ENCODE data around the gene PCSK6. TPM values are rescaled to one million over a fixed set of nuclear protein-coding genes. Genes with fewer than 3 reads are reported as not detected.
A peak's percentile ranks its signal among the peaks of the same experiment; 100 is the strongest.

The PCSK6 gene
- total RNA-seq, 2 experiments from 2014 or later, result 0.25 to 0.64 TPM

DNA sequence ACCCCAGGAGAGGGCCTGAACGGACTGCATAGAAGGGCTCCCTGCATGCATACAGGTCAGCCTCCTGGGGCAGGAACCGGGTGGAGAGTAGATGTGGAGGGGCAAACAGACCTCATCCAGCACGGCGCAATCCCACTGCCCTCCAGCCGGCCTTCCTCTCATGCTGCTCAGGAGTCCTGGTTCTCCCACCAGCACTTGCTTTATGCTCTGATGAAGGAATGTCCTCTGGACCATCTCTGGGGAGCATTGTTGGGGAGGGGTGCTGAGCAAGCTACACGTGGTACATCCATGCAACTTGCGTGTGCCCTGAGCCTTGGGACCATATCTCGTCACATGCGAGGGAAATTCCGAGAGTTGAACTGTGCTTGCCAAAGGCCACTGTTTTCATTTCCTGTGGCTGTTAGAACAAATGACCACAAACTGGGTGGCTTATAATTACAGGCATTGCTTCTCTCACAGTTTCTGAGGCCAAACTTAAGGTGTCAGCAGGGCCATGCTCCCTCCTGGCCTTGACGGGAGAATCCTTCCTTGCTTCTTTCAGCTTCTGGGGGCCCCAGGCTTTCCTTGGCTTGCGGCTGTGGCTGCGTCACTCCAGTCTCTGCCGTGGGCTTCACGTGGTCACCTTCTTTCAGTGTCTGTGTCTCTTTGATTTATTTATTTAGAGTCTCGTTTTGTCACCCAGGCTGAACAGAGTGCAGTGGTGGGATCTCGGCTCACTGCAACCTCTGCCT lies 224.4 kb downstream of the PCSK6 start:
- intact Hi-C loops (cut with micrococcal nuclease), result no loop called here
- Mint-ChIP-seq H3K27me3 (ENCODE audit: low read depth) (no peaks in the 10 kb centered on the region), H3K4me1 (ENCODE audit: low read depth) (peaks cover 2% of the 10 kb centered on the region), H3K27ac (no peak overlapping the region), H3K4me3 (no peak overlapping the region), H3K36me3 (ENCODE audit: low read depth) (peaks cover 3% of the 10 kb centered on the region), H3K9me3 (no peaks in the 10 kb centered on the region)
- DNase-seq, result no peak
- CTCF ChIA-PET, result interaction anchor here (0.5 kb wide), 1 partner anchor 11 kb away, joined by 3 read pairs; no protein-coding TSS in a partner anchor

DNA sequence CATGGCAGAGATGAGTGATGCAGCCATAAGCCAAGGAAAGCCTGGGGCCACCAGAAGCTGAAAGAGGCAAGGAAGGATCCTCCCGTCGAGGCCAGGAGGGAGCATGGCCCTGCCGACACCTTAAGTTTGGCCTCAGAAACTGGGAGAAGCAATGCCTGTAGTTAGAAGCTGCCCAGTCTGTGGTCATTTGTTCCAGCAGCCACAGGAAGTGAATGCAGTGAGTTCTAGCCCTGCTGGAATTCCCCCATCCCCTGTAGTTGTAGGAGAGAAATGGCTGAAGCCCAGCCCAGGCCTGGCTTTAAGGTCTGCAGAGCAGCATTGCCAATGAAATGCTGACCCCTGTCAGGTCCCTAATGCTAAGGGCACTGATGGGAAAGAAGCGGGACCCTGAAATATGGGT lies 225.5 kb downstream of the PCSK6 start:
- H3K4me3 Mint-ChIP-seq, result no peak overlapping the region
- CTCF ChIA-PET, result interaction anchor here (3.1 kb wide), 1 partner anchor 256 kb away, joined by 9 read pairs; no protein-coding TSS in a partner anchor
- H3K9me3 Mint-ChIP-seq, result no peaks in the 10 kb centered on the region
- H3K27me3 Mint-ChIP-seq (ENCODE audit: low read depth), result no peaks in the 10 kb centered on the region
- no peak for DNase-seq
- peaks cover 2% of the 10 kb centered on the region for H3K4me1 Mint-ChIP-seq (ENCODE audit: low read depth)
- intact Hi-C loops (cut with micrococcal nuclease), result no loop called here
- peaks cover 3% of the 10 kb centered on the region for H3K36me3 Mint-ChIP-seq (ENCODE audit: low read depth)
- no peak overlapping the region for H3K27ac Mint-ChIP-seq

DNA sequence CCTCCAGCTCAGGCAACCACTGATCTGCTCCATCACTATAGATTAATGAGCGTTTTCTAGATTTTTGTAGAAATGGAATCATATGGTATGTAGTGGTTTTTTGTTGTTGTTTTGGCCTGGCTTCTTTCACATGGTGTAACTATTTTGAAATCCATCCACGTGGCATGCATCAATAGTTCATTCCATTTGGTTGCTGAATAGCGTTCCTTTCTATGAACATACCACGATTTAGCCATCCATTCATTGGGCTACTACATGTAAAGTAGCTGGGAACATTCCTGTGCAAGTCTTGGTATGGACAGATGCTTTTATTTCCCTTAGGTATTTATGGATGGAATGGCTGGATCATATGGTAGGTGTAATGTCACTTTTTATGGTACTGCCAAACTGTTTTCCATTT lies 227.0 kb downstream of the PCSK6 start:
- Mint-ChIP-seq H3K9me3 (no peaks in the 10 kb centered on the region), H3K36me3 (ENCODE audit: low read depth) (no peaks in the 10 kb centered on the region), H3K4me3 (no peak overlapping the region), H3K27me3 (ENCODE audit: low read depth) (peaks cover 6% of the 10 kb centered on the region), H3K27ac (no peak overlapping the region), H3K4me1 (ENCODE audit: low read depth) (peaks cover 2% of the 10 kb centered on the region)
- intact Hi-C loops (cut with micrococcal nuclease), result no loop called here
- CTCF ChIA-PET, result interaction anchor here (0.8 to 4.0 kb wide), 4 partner anchors 174 to 254 kb away, joined by 5 to 19 read pairs (median 8); no protein-coding TSS in a partner anchor
- no peak for DNase-seq

- intact Hi-C loops (cut with micrococcal nuclease), result loop anchor here (1.0 kb wide), 3 partner anchors 137 to 243 kb away; no protein-coding TSS in a partner anchor
- peaks cover 6% of the 10 kb centered on the region for H3K27me3 Mint-ChIP-seq (ENCODE audit: low read depth)
- no peak overlapping the region for H3K27ac Mint-ChIP-seq
Observed at GRCh38 chr15:101258238-101259144, 231.0 kb downstream of the PCSK6 start.

DNA sequence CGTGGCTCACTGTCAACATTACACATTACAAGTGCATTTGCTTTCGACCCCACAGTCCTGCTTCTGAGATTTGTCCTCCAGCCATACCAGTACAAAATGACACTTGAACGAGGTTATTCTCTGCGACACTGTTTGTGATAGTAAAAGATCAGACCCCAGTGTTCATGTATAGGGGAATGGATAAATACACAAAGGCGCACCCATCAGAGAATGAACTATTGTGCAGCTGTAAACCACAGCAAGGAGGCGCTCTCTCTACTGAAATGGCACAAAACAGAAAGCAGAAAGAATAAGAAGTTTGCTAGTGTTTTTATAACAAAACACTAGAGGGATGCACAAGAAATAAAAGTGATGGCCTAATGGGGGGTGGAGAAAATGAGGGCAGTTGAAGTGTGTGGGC lies 232.8 kb downstream of the PCSK6 start:
- CTCF ChIA-PET, result interaction anchor here (2.3 to 5.5 kb wide), 3 partner anchors 135 to 241 kb away, joined by 18 to 89 read pairs (median 58); no protein-coding TSS in a partner anchor
- intact Hi-C loops (cut with micrococcal nuclease), result no loop called here
- peak; percentile 34 for DNase-seq
- no peak overlapping the region for H3K4me3 Mint-ChIP-seq
- H3K4me1 Mint-ChIP-seq (ENCODE audit: low read depth), result peaks cover 26% of the 10 kb centered on the region
- H3K36me3 Mint-ChIP-seq (ENCODE audit: low read depth), result no peaks in the 10 kb centered on the region
- H3K27ac Mint-ChIP-seq, result no peak overlapping the region
- no peaks in the 10 kb centered on the region for H3K9me3 Mint-ChIP-seq
- H3K27me3 Mint-ChIP-seq (ENCODE audit: low read depth), result peaks cover 6% of the 10 kb centered on the region

More at GRCh38 chr15:101258238-101259144, 231.0 kb downstream of the PCSK6 start:
- CTCF ChIA-PET, result interaction anchor here (0.7 to 5.5 kb wide), 30 partner anchors 9 to 342 kb away, joined by 3 to 89 read pairs (median 4); no protein-coding TSS in a partner anchor
- Mint-ChIP-seq H3K4me1 (ENCODE audit: low read depth) (peaks cover 19% of the 10 kb centered on the region), H3K36me3 (ENCODE audit: low read depth) (no peaks in the 10 kb centered on the region), H3K4me3 (no peak overlapping the region), H3K9me3 (no peaks in the 10 kb centered on the region)
- DNase-seq, result peak; percentile 73

DNA sequence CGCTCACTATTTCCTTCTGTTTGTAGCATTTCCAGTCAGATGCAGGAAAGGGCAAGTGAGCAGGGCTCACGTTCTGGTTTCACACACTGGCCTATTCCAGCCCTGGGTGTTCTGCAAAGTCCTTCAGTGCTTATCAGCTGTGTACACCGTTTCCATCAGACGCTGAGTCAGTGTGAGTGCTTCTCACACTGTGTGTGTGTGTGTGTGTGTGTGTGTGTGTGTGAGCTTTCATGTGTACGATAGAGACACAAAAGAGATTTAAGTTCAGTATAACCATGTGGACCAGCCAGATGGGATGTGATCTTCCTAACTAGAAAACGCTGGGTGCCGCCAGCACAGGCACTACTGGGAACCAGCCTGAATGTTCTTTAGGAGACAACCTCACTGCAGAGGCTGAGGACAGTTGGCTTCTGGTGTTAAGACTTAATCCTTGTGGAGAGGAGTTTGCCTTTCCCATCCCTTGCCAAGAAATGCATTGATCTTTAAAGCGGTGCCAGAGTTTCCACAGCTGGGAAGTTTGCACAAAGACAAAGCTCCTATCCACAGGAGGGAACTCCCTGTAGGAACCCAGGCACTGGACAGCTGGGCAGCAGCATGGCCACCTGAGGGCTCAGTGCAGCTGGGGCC lies 233.8 kb downstream of the PCSK6 start:
- Mint-ChIP-seq H3K27ac (no peak overlapping the region), H3K4me3 (no peak overlapping the region), H3K4me1 (ENCODE audit: low read depth) (peaks cover 26% of the 10 kb centered on the region), H3K9me3 (no peaks in the 10 kb centered on the region), H3K27me3 (ENCODE audit: low read depth) (peaks cover 6% of the 10 kb centered on the region), H3K36me3 (ENCODE audit: low read depth) (no peaks in the 10 kb centered on the region)
- intact Hi-C loops (cut with micrococcal nuclease), result no loop called here
- CTCF ChIA-PET, result interaction anchor here (0.6 to 5.5 kb wide), 9 partner anchors 32 to 247 kb away, joined by 3 to 89 read pairs (median 4); no protein-coding TSS in a partner anchor
- no peak for DNase-seq

DNA sequence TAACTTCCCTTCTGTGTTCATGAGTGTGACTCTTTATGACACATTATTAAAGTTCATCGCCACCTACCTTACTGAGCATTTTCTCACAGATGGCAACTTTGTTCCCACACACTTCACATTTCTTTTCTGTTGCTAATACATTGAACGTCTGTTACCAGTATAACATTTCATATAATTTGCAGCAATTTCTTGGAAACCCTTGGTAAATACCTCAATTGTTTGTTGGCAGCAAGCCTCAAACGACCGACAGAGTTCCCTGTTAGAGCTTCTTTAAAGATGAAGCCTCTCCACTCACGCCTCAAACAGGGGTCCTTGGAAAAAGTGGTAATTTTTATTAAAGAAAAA lies 234.5 kb downstream of the PCSK6 start:
- CTCF ChIA-PET, result interaction anchor here (0.6 to 5.5 kb wide), 6 partner anchors 33 to 247 kb away, joined by 3 to 89 read pairs (median 6); no protein-coding TSS in a partner anchor
- intact Hi-C loops (cut with micrococcal nuclease), result no loop called here
- Mint-ChIP-seq H3K4me1 (ENCODE audit: low read depth) (peaks cover 32% of the 10 kb centered on the region), H3K27ac (no peak overlapping the region), H3K4me3 (no peak overlapping the region), H3K27me3 (ENCODE audit: low read depth) (peaks cover 6% of the 10 kb centered on the region), H3K9me3 (no peaks in the 10 kb centered on the region), H3K36me3 (ENCODE audit: low read depth) (no peaks in the 10 kb centered on the region)
- DNase-seq, result no peak

- CTCF ChIA-PET, result interaction anchor here (0.7 to 5.5 kb wide), 5 partner anchors 34 to 246 kb away, joined by 3 to 89 read pairs (median 6); no protein-coding TSS in a partner anchor
- Mint-ChIP-seq H3K27ac (no peak overlapping the region), H3K27me3 (ENCODE audit: low read depth) (peaks cover 6% of the 10 kb centered on the region), H3K4me1 (ENCODE audit: low read depth) (peaks cover 39% of the 10 kb centered on the region), H3K4me3 (no peak overlapping the region), H3K9me3 (no peaks in the 10 kb centered on the region), H3K36me3 (ENCODE audit: low read depth) (no peaks in the 10 kb centered on the region)
- intact Hi-C loops (cut with micrococcal nuclease), result no loop called here
- no peak for DNase-seq
Observed at GRCh38 chr15:101254157-101255050, 235.1 kb downstream of the PCSK6 start.

Other genes with a start within 250 kb of the PCSK6 start
- 10 to 100 TPM; 19.5 to 21.8 TPM for gene CHSY1, start 237.7 kb downstream of the PCSK6 start, total RNA-seq
- gene SELENOS, start 212.2 kb downstream of the PCSK6 start, total RNA-seq, result 10 to 100 TPM; 13.1 to 15.3 TPM
- gene SNRPA1, start 194.5 kb downstream of the PCSK6 start, total RNA-seq, result 100 to 1,000 TPM; 205 to 212 TPM
- gene TM2D3, start 162.7 kb upstream of the PCSK6 start, total RNA-seq, result 10 to 100 TPM; 52.8 to 53.0 TPM
- 1 to 10 TPM; 6.9 to 8.0 TPM for gene TARS3, start 234.8 kb upstream of the PCSK6 start, total RNA-seq

All from activated naive CD4-positive, alpha-beta T cell treated with anti-CD3 and anti-CD28 coated beads for 36 hours (primary cell).